ENCODE measurements around the gene GPC3. TPM values are rescaled to one million over a fixed set of nuclear protein-coding genes. Genes with fewer than 3 reads are reported as not detected.
"Not testable (repeated sequence)": the region's sequence is repeated elsewhere in the genome, so short reads cannot be mapped to it uniquely, and the experiment has no call there.

The GPC3 gene
- total RNA-seq, 1 donor from 2014 or later, result 0.26 TPM

DNA sequence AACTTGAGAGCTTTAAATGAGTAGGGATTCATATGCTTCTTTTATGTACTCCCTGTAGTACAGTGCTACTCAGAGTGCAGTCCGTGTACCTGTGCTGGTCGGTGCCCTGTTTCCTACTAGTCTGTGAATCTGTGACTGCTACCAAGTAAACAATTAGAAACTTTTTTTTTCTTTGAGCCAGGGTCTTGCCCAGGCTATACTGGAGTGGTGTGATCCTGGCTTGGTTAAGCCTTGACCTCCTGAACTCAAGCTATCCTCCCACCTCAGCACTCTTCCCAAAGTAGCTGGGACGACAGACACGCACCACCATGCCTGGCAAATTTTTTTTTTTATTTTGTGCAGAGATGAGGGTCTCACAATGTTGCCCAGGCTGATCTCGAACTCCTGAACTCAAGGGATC is 6.4 kb upstream of the GPC3 start:
- FAIRE-seq (no peak), DNase-seq (ENCODE audit: low read depth) (no peak)
- TF ChIP-seq, protein P1, sequence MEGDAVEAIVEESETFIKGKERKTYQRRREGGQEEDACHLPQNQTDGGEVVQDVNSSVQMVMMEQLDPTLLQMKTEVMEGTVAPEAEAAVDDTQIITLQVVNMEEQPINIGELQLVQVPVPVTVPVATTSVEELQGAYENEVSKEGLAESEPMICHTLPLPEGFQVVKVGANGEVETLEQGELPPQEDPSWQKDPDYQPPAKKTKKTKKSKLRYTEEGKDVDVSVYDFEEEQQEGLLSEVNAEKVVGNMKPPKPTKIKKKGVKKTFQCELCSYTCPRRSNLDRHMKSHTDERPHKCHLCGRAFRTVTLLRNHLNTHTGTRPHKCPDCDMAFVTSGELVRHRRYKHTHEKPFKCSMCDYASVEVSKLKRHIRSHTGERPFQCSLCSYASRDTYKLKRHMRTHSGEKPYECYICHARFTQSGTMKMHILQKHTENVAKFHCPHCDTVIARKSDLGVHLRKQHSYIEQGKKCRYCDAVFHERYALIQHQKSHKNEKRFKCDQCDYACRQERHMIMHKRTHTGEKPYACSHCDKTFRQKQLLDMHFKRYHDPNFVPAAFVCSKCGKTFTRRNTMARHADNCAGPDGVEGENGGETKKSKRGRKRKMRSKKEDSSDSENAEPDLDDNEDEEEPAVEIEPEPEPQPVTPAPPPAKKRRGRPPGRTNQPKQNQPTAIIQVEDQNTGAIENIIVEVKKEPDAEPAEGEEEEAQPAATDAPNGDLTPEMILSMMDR (IDR thresholded peaks at IDR 0.05; ENCODE audit: insufficient read depth, low read length, severe bottlenecking), result no peak
- Histone ChIP-seq H3K27me3 (ENCODE audit: control insufficient read depth, insufficient read depth, low read length) (no peaks in the 10 kb centered on the region), H3K36me3 (ENCODE audit: control insufficient read depth, insufficient read depth, low read length) (no peaks in the 10 kb centered on the region), H3K4me3 (ENCODE audit: low read depth, low read length) (no peak overlapping the region)

DNA sequence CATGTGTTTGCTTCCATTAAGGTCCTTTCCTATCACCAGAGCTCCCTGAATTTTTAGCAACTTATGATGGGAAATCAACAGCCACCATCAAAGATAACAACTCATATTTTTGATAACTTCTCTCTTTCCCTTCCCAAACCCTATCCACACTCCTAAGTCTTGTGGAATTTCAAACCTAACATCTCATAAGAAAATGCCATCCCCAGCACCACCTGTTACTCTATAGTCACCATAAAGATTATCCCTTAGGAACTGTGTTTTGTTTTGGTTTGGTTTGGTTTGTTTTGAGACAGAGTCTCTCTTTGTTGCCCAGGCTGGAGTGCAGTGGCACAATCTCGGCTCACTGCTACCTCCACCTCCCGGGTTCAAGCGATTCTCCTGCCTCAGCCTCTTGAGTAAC is 5.7 kb upstream of the GPC3 start:
- not testable (repeated sequence) for DNase-seq (ENCODE audit: low read depth); H3K4me3 ChIP-seq (ENCODE audit: low read depth, low read length); H3K27me3 ChIP-seq (ENCODE audit: control insufficient read depth, insufficient read depth, low read length); H3K36me3 ChIP-seq (ENCODE audit: control insufficient read depth, insufficient read depth, low read length); FAIRE-seq

DNA sequence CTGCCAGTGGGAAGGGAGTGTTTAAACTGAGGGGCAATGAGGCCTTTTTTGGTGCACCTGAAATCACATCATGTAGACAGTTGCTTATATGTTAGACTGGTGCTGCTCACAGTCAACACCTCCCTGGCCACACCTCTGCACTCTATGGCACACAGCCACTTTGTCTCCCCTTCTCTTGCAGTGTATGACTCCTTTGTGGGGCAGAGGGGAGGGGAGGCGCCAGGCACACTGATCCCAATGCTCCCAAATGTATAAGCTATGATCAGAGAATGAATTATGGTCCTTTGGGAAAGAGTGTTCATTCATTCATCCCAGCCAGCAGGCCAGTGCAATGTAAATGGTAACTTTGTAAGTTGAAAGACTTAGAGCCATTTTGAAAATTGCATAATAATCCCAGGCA is 4.6 kb upstream of the GPC3 start:
- no peak for FAIRE-seq
- Histone ChIP-seq H3K4me3 (ENCODE audit: low read depth, low read length) (no peak overlapping the region), H3K27me3 (ENCODE audit: control insufficient read depth, insufficient read depth, low read length) (peaks cover under 1% of the 10 kb centered on the region), H3K36me3 (ENCODE audit: control insufficient read depth, insufficient read depth, low read length) (no peaks in the 10 kb centered on the region)
- DNase-seq (ENCODE audit: low read depth), result no peak
- TF ChIP-seq, protein P1 (IDR thresholded peaks at IDR 0.05; ENCODE audit: insufficient read depth, low read length, severe bottlenecking), result no peak

DNA sequence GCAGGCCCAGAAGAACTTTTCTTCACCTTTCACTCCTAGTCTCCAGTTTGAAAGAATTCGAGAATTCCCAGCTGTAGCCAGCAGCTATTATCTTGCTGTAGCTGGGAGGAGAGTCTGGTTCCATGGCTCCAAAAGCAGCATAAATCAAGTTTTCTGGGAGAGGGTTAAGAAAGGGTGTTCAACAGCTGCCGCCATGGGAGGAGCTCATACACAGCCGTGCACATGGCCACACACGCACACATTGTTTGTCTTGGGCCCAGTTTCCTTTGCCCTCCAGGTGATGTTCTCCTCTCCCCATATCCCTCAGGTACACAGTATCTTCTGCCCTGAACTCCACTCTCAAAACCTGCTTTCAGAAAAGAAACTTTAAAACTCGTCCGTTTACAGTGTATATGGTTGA is 4.1 kb upstream of the GPC3 start:
- Histone ChIP-seq H3K4me3 (ENCODE audit: low read depth, low read length) (no peak overlapping the region), H3K36me3 (ENCODE audit: control insufficient read depth, insufficient read depth, low read length) (no peaks in the 10 kb centered on the region), H3K27me3 (ENCODE audit: control insufficient read depth, insufficient read depth, low read length) (peaks cover 4% of the 10 kb centered on the region)
- DNase-seq (ENCODE audit: low read depth) (no peak), FAIRE-seq (no peak)
- TF ChIP-seq, protein P1 (IDR thresholded peaks at IDR 0.05; ENCODE audit: insufficient read depth, low read length, severe bottlenecking), result no peak

DNA sequence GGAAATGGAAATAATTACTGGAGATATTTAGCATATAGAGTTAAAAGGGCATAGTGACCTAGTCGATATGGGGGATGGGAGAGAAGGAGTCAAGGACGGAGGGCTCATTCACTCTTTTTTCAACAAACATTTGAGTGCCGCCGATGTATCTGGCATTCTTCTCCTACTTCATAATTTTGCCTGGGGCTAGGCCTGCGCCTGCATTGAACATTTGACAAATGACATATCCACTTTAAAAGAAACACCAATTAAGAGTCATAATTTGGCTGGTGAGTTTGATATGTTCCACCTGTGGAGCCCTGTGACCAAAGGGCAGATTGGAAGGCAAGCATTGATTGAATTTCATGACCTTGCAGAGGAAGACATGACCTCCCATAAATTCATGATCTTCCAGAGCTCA is 2.6 kb upstream of the GPC3 start:
- no peak for FAIRE-seq
- DNase-seq (ENCODE audit: low read depth), result no peak
- TF ChIP-seq, protein P1 (IDR thresholded peaks at IDR 0.05; ENCODE audit: insufficient read depth, low read length, severe bottlenecking), result no peak
- Histone ChIP-seq H3K27me3 (ENCODE audit: control insufficient read depth, insufficient read depth, low read length) (peaks cover 11% of the 10 kb centered on the region), H3K4me3 (ENCODE audit: low read depth, low read length) (no peak overlapping the region), H3K36me3 (ENCODE audit: control insufficient read depth, insufficient read depth, low read length) (no peaks in the 10 kb centered on the region)

DNA sequence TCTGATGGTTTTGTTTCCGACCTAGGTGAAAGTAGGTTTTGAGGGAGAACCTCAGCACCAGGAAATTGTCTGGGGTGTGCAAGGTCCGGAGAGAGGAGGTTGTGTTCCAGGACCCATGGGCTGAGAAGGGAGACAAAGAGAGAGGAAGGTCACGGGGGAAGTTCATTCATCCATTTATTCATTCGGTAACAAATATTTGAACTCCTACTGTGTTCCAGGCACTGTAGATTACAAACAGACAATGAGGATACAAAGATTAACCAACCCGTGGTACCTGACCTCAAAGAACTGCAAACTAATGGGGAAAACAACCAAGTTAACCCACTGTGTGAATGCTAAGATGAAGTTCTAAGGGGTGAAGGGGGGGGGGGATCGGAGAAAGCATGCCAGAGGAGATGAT is 1.8 kb upstream of the GPC3 start:
- no peak for DNase-seq (ENCODE audit: low read depth)
- FAIRE-seq, result no peak
- TF ChIP-seq, protein P1 (IDR thresholded peaks at IDR 0.05; ENCODE audit: insufficient read depth, low read length, severe bottlenecking), result no peak
- Histone ChIP-seq H3K36me3 (ENCODE audit: control insufficient read depth, insufficient read depth, low read length) (no peaks in the 10 kb centered on the region), H3K4me3 (ENCODE audit: low read depth, low read length) (no peak overlapping the region), H3K27me3 (ENCODE audit: control insufficient read depth, insufficient read depth, low read length) (peaks cover 11% of the 10 kb centered on the region)

Measured in bronchial epithelial cell (primary cell).